Endothelial cell of coronary artery (primary cell): ENCODE results near the gene FAM78B. TPM values are rescaled to one million over a fixed set of nuclear protein-coding genes. Genes with fewer than 3 reads are reported as not detected.

Source experiments
- total RNA-seq: library from RNA; depleted of rRNA; stranded (reverse); fragments of >200 nt; gene quantifications from 2 replicates; pipeline ENCODE4 v1.2.3, GENCODE V29; 2014

The FAM78B gene
- total RNA-seq: 0.09 and 0.27 TPM in 2 replicates

DNA sequence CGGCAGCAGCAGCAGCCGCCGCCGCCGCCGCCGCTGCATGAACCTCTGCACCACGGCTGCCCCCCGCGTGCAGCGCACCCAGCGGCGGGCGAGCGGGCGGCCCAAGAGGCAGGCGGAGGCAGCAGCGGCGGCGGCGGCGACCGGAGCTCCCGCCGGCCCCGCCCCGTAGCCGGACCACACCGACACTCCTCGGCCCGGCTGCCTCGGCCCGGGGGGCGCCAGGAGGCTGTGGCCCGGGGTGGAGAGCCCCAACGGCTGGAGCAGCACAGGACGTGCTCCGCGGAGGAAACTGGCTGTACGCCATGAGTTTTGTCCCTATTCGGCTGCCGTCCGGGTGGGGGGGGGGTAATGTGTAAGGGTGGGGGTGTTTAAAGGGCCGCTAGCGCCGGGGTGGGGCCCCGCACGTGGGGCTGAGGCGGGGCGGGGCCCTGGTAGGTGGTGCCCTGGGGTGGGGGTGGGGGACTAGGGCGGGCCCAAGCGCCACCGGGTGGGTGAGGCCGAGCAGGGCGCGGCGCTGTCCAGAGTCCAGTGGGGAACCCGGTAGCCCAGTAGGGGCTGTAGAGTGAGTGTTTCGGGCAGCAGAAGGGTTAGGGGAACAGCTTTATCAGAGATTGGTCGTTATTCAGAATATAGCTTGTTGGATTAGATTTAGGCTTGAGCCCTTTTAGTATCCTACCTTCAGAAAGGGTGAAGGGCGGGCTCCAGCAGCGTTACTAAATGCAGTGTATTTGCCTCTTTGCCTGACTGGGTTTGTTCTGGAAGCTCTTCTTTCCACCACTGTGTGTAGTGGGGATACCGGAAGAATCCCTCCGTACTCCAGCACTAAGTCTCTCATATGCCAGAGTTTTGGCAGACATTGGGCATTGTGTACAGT, at the start of gene FAM78B:
Gene FAM78B, minus strand, starts transcription at position 304 of the 874 bp plus-strand sequence. CDS start 753 bp downstream, outside the sequence.

